B cell (primary cell): ENCODE data around the gene SBK2.

Experiments used
- CTCF ChIP-seq: fragments of 200-600 bp; IDR thresholded peaks from one replicate; pipeline ENCODE4 v1.8.0; 2022; ENCODE audit warnings: antibody characterized with exemption, mild to moderate bottlenecking
- EZH2 ChIP-seq: IDR thresholded peaks from 2 replicates; pipeline ENCODE4 v1.6.1; 2012; ENCODE audit warnings: borderline replicate concordance, low read depth, mild to moderate bottlenecking, moderate library complexity, low read length; ENCODE audit not compliant: insufficient read depth, poor library complexity, severe bottlenecking

- TF ChIP-seq CTCF = no peak
- no peak for TF ChIP-seq EZH2
Observed at GRCh38 chr19:55508120-55508519, 28.8 kb downstream of the SBK2 start.
